ENCODE measurements around the gene ATG5.
"Not testable (repeated sequence)": the region's sequence is repeated elsewhere in the genome, so short reads cannot be mapped to it uniquely, and the experiment has no call there.

ATG5 gene

GRCh38 chr6:106156413-106156812, 169.1 kb downstream of the ATG5 start:
- TF ChIP-seq, protein P1, sequence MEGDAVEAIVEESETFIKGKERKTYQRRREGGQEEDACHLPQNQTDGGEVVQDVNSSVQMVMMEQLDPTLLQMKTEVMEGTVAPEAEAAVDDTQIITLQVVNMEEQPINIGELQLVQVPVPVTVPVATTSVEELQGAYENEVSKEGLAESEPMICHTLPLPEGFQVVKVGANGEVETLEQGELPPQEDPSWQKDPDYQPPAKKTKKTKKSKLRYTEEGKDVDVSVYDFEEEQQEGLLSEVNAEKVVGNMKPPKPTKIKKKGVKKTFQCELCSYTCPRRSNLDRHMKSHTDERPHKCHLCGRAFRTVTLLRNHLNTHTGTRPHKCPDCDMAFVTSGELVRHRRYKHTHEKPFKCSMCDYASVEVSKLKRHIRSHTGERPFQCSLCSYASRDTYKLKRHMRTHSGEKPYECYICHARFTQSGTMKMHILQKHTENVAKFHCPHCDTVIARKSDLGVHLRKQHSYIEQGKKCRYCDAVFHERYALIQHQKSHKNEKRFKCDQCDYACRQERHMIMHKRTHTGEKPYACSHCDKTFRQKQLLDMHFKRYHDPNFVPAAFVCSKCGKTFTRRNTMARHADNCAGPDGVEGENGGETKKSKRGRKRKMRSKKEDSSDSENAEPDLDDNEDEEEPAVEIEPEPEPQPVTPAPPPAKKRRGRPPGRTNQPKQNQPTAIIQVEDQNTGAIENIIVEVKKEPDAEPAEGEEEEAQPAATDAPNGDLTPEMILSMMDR (IDR thresholded peaks at IDR 0.05; ENCODE audit: insufficient read depth, low read length, missing control alignments): no peak
- no peak overlapping the region for H3K4me3 ChIP-seq (ENCODE audit: low read depth, low read length)
- POLR2A ChIA-PET: no interaction called here
- CTCF ChIA-PET: interaction anchor here (0.8 to 1.3 kb wide), 3 partner anchors 9 to 58 kb away, joined by 3 to 4 read pairs (median 3); no protein-coding TSS in a partner anchor
- DNase-seq (ENCODE audit: low read depth, low spot score): no peak

- TF ChIP-seq, protein P1 (IDR thresholded peaks at IDR 0.05; ENCODE audit: insufficient read depth, low read length, missing control alignments): no peak
- CTCF ChIA-PET: interaction anchor here (0.8 to 1.7 kb wide), 3 partner anchors 13 to 671 kb away, joined by 3 to 7 read pairs (median 3); no protein-coding TSS in a partner anchor
- H3K4me3 ChIP-seq (ENCODE audit: low read depth, low read length): peak overlapping the region; percentile 29
- DNase-seq (ENCODE audit: low read depth, low spot score): no peak
- POLR2A ChIA-PET: interaction anchor here (0.6 kb wide), 1 partner anchor 265 kb away, joined by 3 read pairs; no protein-coding TSS in a partner anchor
Observed at GRCh38 chr6:106155219-106155830, 170.2 kb downstream of the ATG5 start.

DNA sequence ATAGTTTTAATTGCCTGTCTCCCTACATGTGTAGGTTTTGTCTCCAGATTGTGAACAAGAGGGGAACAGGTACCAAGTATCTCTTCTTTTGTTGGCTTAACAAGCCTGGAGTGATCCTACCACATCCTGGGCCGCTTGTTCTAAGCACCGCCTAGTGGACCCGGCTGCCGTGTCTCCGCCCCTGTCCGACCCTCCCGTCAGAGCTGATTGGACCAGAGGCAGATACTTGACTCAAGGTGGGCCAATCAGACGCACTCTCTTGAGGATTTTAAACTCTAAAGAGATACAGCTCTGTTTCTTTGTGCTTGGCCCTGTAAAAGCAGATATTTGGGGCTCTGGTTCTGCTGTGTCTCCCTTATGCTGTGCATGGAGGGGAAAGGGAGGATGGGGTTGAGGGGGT, 171.2 kb downstream of the ATG5 start:
- CTCF ChIA-PET: interaction anchor here (1.2 to 1.7 kb wide), 2 partner anchors 12 to 670 kb away, joined by 3 to 7 read pairs; no protein-coding TSS in a partner anchor
- TF ChIP-seq, protein P1 (IDR thresholded peaks at IDR 0.05; ENCODE audit: insufficient read depth, low read length, missing control alignments): no peak
- no peak for DNase-seq (ENCODE audit: low read depth, low spot score)
- POLR2A ChIA-PET: no interaction called here
- no peak overlapping the region for H3K4me3 ChIP-seq (ENCODE audit: low read depth, low read length)

DNA sequence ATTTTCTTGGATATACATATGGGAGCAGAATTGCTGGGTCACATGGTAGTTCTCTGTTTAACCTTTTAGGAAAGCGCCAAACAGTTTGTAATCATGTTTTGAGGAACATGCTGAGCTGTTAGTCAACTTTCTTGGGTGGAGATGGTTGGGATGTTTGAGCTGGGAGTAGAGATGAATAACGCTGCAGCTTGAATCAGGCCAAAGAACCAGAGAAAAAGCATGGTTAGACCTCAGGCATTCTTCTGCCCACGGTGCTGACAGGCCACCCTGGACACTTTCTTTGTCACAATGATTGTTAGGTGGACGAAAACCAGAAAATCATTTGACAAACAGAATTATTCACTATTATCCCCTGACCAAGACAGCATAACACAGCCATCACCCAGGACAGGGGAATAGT, 172.6 kb downstream of the ATG5 start:
- TF ChIP-seq, protein P1 (IDR thresholded peaks at IDR 0.05; ENCODE audit: insufficient read depth, low read length, missing control alignments): no peak
- CTCF ChIA-PET: no interaction called here
- no peak for DNase-seq (ENCODE audit: low read depth, low spot score)
- no peak overlapping the region for H3K4me3 ChIP-seq (ENCODE audit: low read depth, low read length)
- POLR2A ChIA-PET: no interaction called here

- POLR2A ChIA-PET; CTCF ChIA-PET; H3K4me3 ChIP-seq (ENCODE audit: low read depth, low read length); DNase-seq (ENCODE audit: low read depth, low spot score): not testable (repeated sequence)
Observed at GRCh38 chr6:106152476-106152875, 173.1 kb downstream of the ATG5 start.

DNA sequence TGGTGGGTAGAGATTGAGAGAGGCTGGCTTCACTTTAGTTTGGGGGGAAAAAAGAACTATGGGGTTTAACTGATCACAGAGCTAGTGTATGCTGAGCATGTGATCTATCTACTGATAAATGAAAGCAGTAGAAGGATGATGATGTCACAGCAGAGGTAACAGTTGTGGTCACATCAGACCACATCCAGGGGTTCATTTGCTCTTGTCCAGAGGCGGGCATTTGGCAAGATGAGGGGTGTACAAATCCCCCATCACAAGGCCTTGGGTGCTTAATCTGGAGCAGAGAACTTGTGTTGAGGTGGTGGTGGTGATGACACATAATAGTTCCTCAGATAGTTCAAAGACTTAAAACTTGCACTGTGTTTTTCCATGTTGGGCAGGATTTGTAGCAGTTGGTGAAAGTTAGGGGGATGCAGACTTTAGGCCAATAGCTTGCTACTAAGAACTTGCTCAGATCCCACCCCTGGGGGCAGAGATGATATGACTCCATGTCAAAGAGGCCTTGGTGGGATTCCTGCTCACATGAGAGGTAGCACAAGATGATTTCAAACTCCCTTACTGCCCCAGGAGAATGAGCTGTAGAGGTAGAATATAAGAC, 176.0 kb downstream of the ATG5 start:
- ChIA-PET CTCF (no interaction called here), POLR2A (interaction anchor here (0.9 kb wide), 1 partner anchor 10 kb away, joined by 3 read pairs; no protein-coding TSS in a partner anchor)
- no peak for DNase-seq (ENCODE audit: low read depth, low spot score)
- no peak overlapping the region for H3K4me3 ChIP-seq (ENCODE audit: low read depth, low read length)
- TF ChIP-seq, protein P1 (IDR thresholded peaks at IDR 0.05; ENCODE audit: insufficient read depth, low read length, missing control alignments): no peak

All from AG04449 (cell line).